GM12878 (cell line): ENCODE data around the gene ATP6V1F. TPM values are rescaled to one million over a fixed set of nuclear protein-coding genes. Genes with fewer than 3 reads are reported as not detected.
A peak's percentile ranks its signal among the peaks of the same experiment; 100 is the strongest.

Experiments used
- ATAC-seq: fragments of 200-7000 bp; cut with Tn5 transposase; 3 replicates; pipeline ENCODE4 v1.9.1; 2020; ENCODE audit warnings: mild to moderate bottlenecking, moderate library complexity
- BruUV-seq: library from RNA; stranded (reverse); fragments of 400-500 nt; replicated peaks from 2 replicates; lab custom pipeline; 2021; lab: Mats Ljungman, UMichigan
- CTCF ChIA-PET: fragments of 300-600 bp; sonication (Branson Sonifier 250); formaldehyde crosslinking; extraction: SDS; loops from one replicate; lab custom pipeline; 2021; ENCODE audit warnings: inconsistent platforms; lab: Yijun Ruan, JAX
- POLR2A ChIA-PET: fragments of 350-600 bp; formaldehyde crosslinking; extraction: SDS; loops from one replicate; lab custom pipeline; 2021; ENCODE audit warnings: inconsistent platforms; lab: Charles Lee
- RAD21 ChIA-PET: fragments of 300-600 bp; sonication (Branson Sonifier 250); formaldehyde crosslinking; loops from one replicate; lab custom pipeline; 2023; ENCODE audit warnings: antibody characterized with exemption; ENCODE audit not compliant: unreplicated experiment; lab: Charles Lee
- SMC1A ChIA-PET: fragments of 300-600 bp; sonication (Branson Sonifier 250); formaldehyde crosslinking; loops from one replicate; lab custom pipeline; 2023; ENCODE audit not compliant: unreplicated experiment, uncharacterized antibody; lab: Charles Lee
- DNase-seq: peaks from one replicate; pipeline ENCODE4 v3.0.0-alpha.2; 2011; ENCODE audit warnings: low read depth, low spot score
- FAIRE-seq: peaks from 3 replicates; lab custom pipeline; 2011; peaks lifted over from hg19 to GRCh38; lab: Jason Lieb, UNC
- H2AFZ ChIP-seq: 2 replicates; pipeline ENCODE4 v1.6.0; 2011; ENCODE audit warnings: low read depth, low read length, control low read depth; ENCODE audit not compliant: control insufficient read depth
- H3K27ac ChIP-seq: 2 replicates; pipeline ENCODE4 v1.5.1; 2011; ENCODE audit warnings: control low read depth; ENCODE audit not compliant: control insufficient read depth, insufficient read depth
- H3K27me3 ChIP-seq, 2 experiments: replicated peaks in 1 of 2; 2 replicates each; pipeline versions ENCODE4 v1.6.0 to v1.6.1; 2011; ENCODE audit warnings: low read length in 1 of 2; ENCODE audit not compliant: control insufficient read depth in 2 of 2, insufficient read depth in 2 of 2
- H3K36me3 ChIP-seq, 2 experiments: 2 replicates each; pipeline ENCODE4 v1.5.1; 2011; ENCODE audit warnings: low read length in 1 of 2; ENCODE audit not compliant: control insufficient read depth in 2 of 2, insufficient read depth in 2 of 2
- H3K4me1 ChIP-seq: 2 replicates; pipeline ENCODE4 v1.6.1; 2011; ENCODE audit warnings: mild to moderate bottlenecking, low read length, moderate library complexity, mixed read lengths; ENCODE audit not compliant: control insufficient read depth, insufficient read depth
- H3K4me2 ChIP-seq: 2 replicates; pipeline ENCODE4 v1.6.0; 2011; ENCODE audit warnings: control low read depth; ENCODE audit not compliant: control insufficient read depth, insufficient read depth
- H3K4me3 ChIP-seq: fragments of 200-600 bp; sonication (generic); 2 replicates; pipeline ENCODE4 v1.5.1; 2016
- H3K79me2 ChIP-seq: 2 replicates; pipeline ENCODE4 v1.6.0; 2011; ENCODE audit warnings: low read length; ENCODE audit not compliant: control insufficient read depth, insufficient read depth
- H3K9ac ChIP-seq: 2 replicates; pipeline ENCODE4 v1.8.0; 2011; ENCODE audit warnings: low read length, control low read depth, mixed read lengths; ENCODE audit not compliant: control insufficient read depth, insufficient read depth
- H3K9me3 ChIP-seq: replicated peaks from 3 replicates; pipeline ENCODE4 v1.5.1; 2011; ENCODE audit warnings: mild to moderate bottlenecking, low read length; ENCODE audit not compliant: control insufficient read depth, insufficient read depth
- H4K20me1 ChIP-seq: 2 replicates; pipeline ENCODE4 v1.6.0; 2011; ENCODE audit not compliant: control insufficient read depth, insufficient read depth
- BCL11A ChIP-seq: IDR thresholded peaks from 2 replicates; pipeline ENCODE4 v1.6.1; 2011; ENCODE audit warnings: low read depth, low read length
- NFYB ChIP-seq: IDR thresholded peaks from 2 replicates; pipeline ENCODE4 v1.6.1; 2011; ENCODE audit warnings: low read depth, mild to moderate bottlenecking, low read length, improper control_type of control experiment, moderate library complexity; ENCODE audit not compliant: insufficient read depth
- NKRF ChIP-seq: fragments of 450-650 bp; conservative IDR thresholded peaks from 2 replicates; pipeline ENCODE4 v1.6.1; 2017; ENCODE audit warnings: mild to moderate bottlenecking, moderate library complexity
- PAX8 ChIP-seq: fragments of 450-650 bp; IDR thresholded peaks from 2 replicates; pipeline ENCODE4 v1.6.1; 2017; ENCODE audit warnings: mild to moderate bottlenecking, moderate library complexity
- RAD51 ChIP-seq: fragments of 450-650 bp; IDR thresholded peaks from 2 replicates; pipeline ENCODE4 v1.6.1; 2016; ENCODE audit warnings: moderate library complexity, mild to moderate bottlenecking, inconsistent platforms
- SPI1 ChIP-seq: IDR thresholded peaks from 2 replicates; pipeline ENCODE4 v1.6.1; 2011; ENCODE audit warnings: low read depth, mild to moderate bottlenecking, low read length, moderate library complexity, borderline replicate concordance; ENCODE audit not compliant: insufficient read depth
- SRF ChIP-seq, 2 experiments: IDR thresholded peaks; 2 replicates each; pipeline ENCODE4 v1.6.1; 2011; ENCODE audit warnings: low read depth in 2 of 2, low read length in 2 of 2, mild to moderate bottlenecking in 1 of 2, moderate library complexity in 1 of 2
- TCF7 ChIP-seq: IDR thresholded peaks from 2 replicates; pipeline ENCODE4 v1.6.1; 2014; ENCODE audit warnings: antibody characterized with exemption, borderline replicate concordance
- WGBS: methylation state at CpG from one replicate; pipeline ENCODE4 v1.1.6; 2016; ENCODE audit warnings: low lambda C conversion rate; ENCODE audit not compliant: insufficient replicate concordance, insufficient coverage; ENCODE audit errors: missing lambda C conversion rate; 5-methylcytosine and 5-hydroxymethylcytosine counted together
- in situ Hi-C: fragments of 300-500 bp; cut with MboI; formaldehyde crosslinking; loops from 9 replicates; pipeline ENCODE4 v1.14.3; 2018; ENCODE audit warnings: mixed read lengths
- intact Hi-C: fragments of 100-400 bp; cut with micrococcal nuclease; formaldehyde crosslinking; loops from one replicate; pipeline ENCODE4 v1.14.2; 2022; ENCODE audit not compliant: unreplicated experiment
- polyA plus RNA-seq, 11 experiments: library from polyadenylated mRNA; depleted of rRNA in 4 of 11; unstranded in 6 of 11; stranded (reverse) in 5 of 11; fragments of >200 nt; fragmentation: Nextera tagmentation in 4 of 11; fragmentation: Illumina TruSeq in 1 of 11; extraction: Ambion mirVana in 4 of 11; extraction: Trizol in 1 of 11; gene quantifications; 1 replicate in 1 of 11; 2 replicates in 10 of 11; pipeline versions ENCODE4 v1.2.1 to v1.2.3, GENCODE V29; 2011 to 2016; ENCODE audit warnings: inconsistent platforms in 2 of 11, missing spikeins in 2 of 11, low read depth in 1 of 11
- total RNA-seq, 4 experiments: library from RNA; depleted of rRNA in 3 of 4; stranded (reverse); fragments of >200 nt in 3 of 4; fragmentation: Illumina TruSeq in 1 of 4; extraction: Trizol in 1 of 4; gene quantifications; 2 replicates each; pipeline versions ENCODE4 v1.2.1 to v1.2.3, GENCODE V29; 2013 to 2021

ATP6V1F gene
- total and polyA plus RNA-seq, 10 of the 15 experiments (the other 5 are each of a cell fraction or from before 2014, with no cell fraction given) = 111 to 343 (median 203) TPM

DNA sequence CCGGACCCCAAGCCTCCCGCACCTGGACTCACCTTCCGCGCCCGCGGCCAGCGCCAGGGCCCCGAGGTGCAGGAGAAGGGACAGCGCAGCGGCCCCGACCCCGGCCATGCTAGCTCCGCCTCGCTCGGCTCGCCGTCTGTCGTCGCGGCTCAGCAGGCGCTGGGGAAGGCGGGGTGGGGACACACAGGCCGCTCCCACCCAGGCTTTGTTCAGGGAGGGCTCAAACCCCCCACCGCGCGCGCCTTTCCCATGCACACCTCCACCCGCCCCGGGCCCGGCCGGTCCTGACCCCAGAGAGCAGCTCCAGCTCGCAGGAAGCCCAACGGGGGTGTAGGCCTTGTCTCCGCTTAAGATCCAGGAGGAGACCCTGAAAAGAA, 47.9 kb downstream of the ATP6V1F start, which contains the start of gene KCP:
KCP (minus strand) TSS at position 141 of the 377 bp plus-strand sequence; CDS start at position 108, 33 bp downstream.
- Histone ChIP-seq H4K20me1 (no peaks in the 10 kb centered on the region), H2AFZ (no peak within 1 kb of the TSS), H3K4me1 (peaks cover 18% of the 10 kb centered on the region), H3K9me3 (no peaks in the 10 kb centered on the region), H3K36me3 (no peaks in the 10 kb centered on the region), H3K27me3 (no peaks in the 10 kb centered on the region), H3K27ac (no peak within 1 kb of the TSS), H3K79me2 (no peaks in the 10 kb centered on the region), H3K4me3 (no peak within 1 kb of the TSS), H3K4me2 (no peak within 1 kb of the TSS), H3K9ac (no peak within 1 kb of the TSS)
- FAIRE-seq (no peak), DNase-seq (no peak), ATAC-seq (no peak)
- ChIA-PET RAD21 (interaction anchor here (0.5 to 3.0 kb wide), 4 partner anchors 23 to 241 kb away, joined by 3 to 12 read pairs (median 8); no protein-coding TSS in a partner anchor), SMC1A (interaction anchor here (1.1 to 2.4 kb wide), 6 partner anchors 34 to 181 kb away, joined by 3 to 9 read pairs (median 4); no protein-coding TSS in a partner anchor), POLR2A (interaction anchor here (1.2 to 4.4 kb wide), 2 partner anchors 26 to 30 kb away, joined by 5 to 23 read pairs; no protein-coding TSS in a partner anchor), CTCF (interaction anchor here (0.6 to 5.3 kb wide), 7 partner anchors 12 to 180 kb away, joined by 3 to 41 read pairs (median 3); no protein-coding TSS in a partner anchor)
- 54% methylated on average over 17 of the region's 34 CpGs for WGBS
- intact Hi-C loops = no loop called here
- TF ChIP-seq BCL11A (no peak), SRF (IDR thresholded peaks at IDR 0.05; ENCODE audit: low read depth in 2 of 2, low read length in 2 of 2) (no peak), NFYB (no peak), RAD51 (no peak)
- no TSS peak for BruUV-seq
- in situ Hi-C loops = no loop called here

GRCh38 chr7:128911423-128912031, 48.9 kb downstream of the ATP6V1F start:
- TF ChIP-seq TCF7 = no peak
- TF ChIP-seq NKRF = no peak
- TF ChIP-seq SPI1 = peak; percentile 14; the same call in 1 of the 2 replicates
- TF ChIP-seq PAX8 = no peak
- TF ChIP-seq, all 136 proteins: peak for 1
- H3K36me3 ChIP-seq = no peaks in the 10 kb centered on the region
- CTCF ChIA-PET = interaction anchor here (0.9 to 5.3 kb wide), 9 partner anchors 9 to 306 kb away, joined by 3 to 41 read pairs (median 4); no protein-coding TSS in a partner anchor
- in situ Hi-C loops (no loop called here), intact Hi-C loops (no loop called here)
- ATAC-seq (no peak), FAIRE-seq (no peak), DNase-seq (no peak)
- 66% methylated on average over 8 of the region's 8 CpGs for WGBS
- no peaks in the 10 kb centered on the region for H4K20me1 ChIP-seq
- H3K79me2 ChIP-seq = no peaks in the 10 kb centered on the region
- SMC1A ChIA-PET = interaction anchor here (0.6 to 2.4 kb wide), 16 partner anchors 10 to 210 kb away, joined by 3 to 11 read pairs (median 4); partner anchors contain the start of gene IRF5
- POLR2A ChIA-PET = interaction anchor here (0.5 to 4.4 kb wide), 6 partner anchors 23 to 142 kb away, joined by 3 to 23 read pairs (median 5); partner anchors contain the start of gene IRF5
- no peaks in the 10 kb centered on the region for H3K9me3 ChIP-seq
- peaks cover 18% of the 10 kb centered on the region for H3K4me1 ChIP-seq
- no peaks in the 10 kb centered on the region for H3K27me3 ChIP-seq
- RAD21 ChIA-PET = interaction anchor here (1.1 to 2.4 kb wide), 5 partner anchors 22 to 180 kb away, joined by 3 to 14 read pairs (median 9); no protein-coding TSS in a partner anchor
- no peak overlapping the region for H3K4me3 ChIP-seq
- no peak overlapping the region for H2AFZ ChIP-seq
- H3K9ac ChIP-seq = no peak overlapping the region
- no peak overlapping the region for H3K4me2 ChIP-seq
- no peak overlapping the region for H3K27ac ChIP-seq
- no TSS peak for BruUV-seq
